Thymus (tissue), 11 donors: ENCODE data around the gene TSPOAP1. TPM values are rescaled to one million over a fixed set of nuclear protein-coding genes. Genes with fewer than 3 reads are reported as not detected.
A peak's percentile ranks its signal among the peaks of the same experiment; 100 is the strongest.

Source experiments
- DNase-seq, 9 donors: peaks; one replicate each; pipeline ENCODE4 v3.0.0-alpha.2; 2013; ENCODE audit warnings: low spot score in 9 of 9, low read depth in 6 of 9, missing footprints in 1 of 9
- H3K27ac ChIP-seq, 2 donors: one replicate each; pipeline ENCODE4 v1.5.1; 2013; ENCODE audit warnings: control low read depth in 1 of 2, low read depth in 1 of 2, low read length in 1 of 2, mild to moderate bottlenecking in 1 of 2, moderate library complexity in 1 of 2
- H3K27me3 ChIP-seq, 2 donors: one replicate each; pipeline ENCODE4 v1.5.1; 2013; ENCODE audit warnings: low read length in 1 of 2; ENCODE audit not compliant: control insufficient read depth in 2 of 2, insufficient read depth in 1 of 2
- H3K36me3 ChIP-seq, 2 donors: one replicate each; pipeline ENCODE4 v1.5.1; 2013; ENCODE audit warnings: low read length in 1 of 2, mild to moderate bottlenecking in 1 of 2, moderate library complexity in 1 of 2; ENCODE audit not compliant: control insufficient read depth in 2 of 2, insufficient read depth in 2 of 2
- H3K4me1 ChIP-seq, 2 donors: one replicate each; pipeline ENCODE4 v1.5.1; 2013; ENCODE audit warnings: low read length in 2 of 2; ENCODE audit not compliant: control insufficient read depth in 2 of 2, insufficient read depth in 2 of 2
- H3K4me3 ChIP-seq, 2 donors: one replicate each; pipeline ENCODE4 v1.5.1; 2013; ENCODE audit warnings: low read length in 2 of 2, control low read depth in 1 of 2, mild to moderate bottlenecking in 1 of 2
- H3K9me3 ChIP-seq, 2 donors: one replicate each; pipeline ENCODE4 v1.5.1; 2013; ENCODE audit warnings: low read length in 1 of 2, mild to moderate bottlenecking in 1 of 2; ENCODE audit not compliant: control insufficient read depth in 2 of 2, insufficient read depth in 1 of 2
- WGBS: extraction: QIAGEN DNeasy Blood & Tissue Kit; methylation state at CpG from one replicate; pipeline ENCODE4 v1.1.7; 2013; 5-methylcytosine and 5-hydroxymethylcytosine counted together
- polyA plus RNA-seq: library from polyadenylated mRNA; stranded (reverse); fragments of 200-250 nt; gene quantifications from one replicate; pipeline ENCODE4 v1.2.3, GENCODE V29; 2013
- total RNA-seq: library from RNA; stranded (reverse); fragments of 120-200 nt; gene quantifications from one replicate; pipeline ENCODE4 v1.2.4, GENCODE V29; 2013
- donor health status: healthy.

TSPOAP1 gene
- total and polyA plus RNA-seq, 2 donors: 12.1 to 45.2 TPM

- DNase-seq: no peak
- H3K27ac ChIP-seq: no peak overlapping the region
- no peak overlapping the region for H3K4me3 ChIP-seq
- H3K27me3 ChIP-seq: peaks cover 0 to 28% of the 10 kb centered on the region in 2 donors
- H3K36me3 ChIP-seq: peaks cover 25 to 36% of the 10 kb centered on the region in 2 donors
- peaks cover 31 to 37% of the 10 kb centered on the region in 2 donors for H3K4me1 ChIP-seq
- peaks cover 0 to 2% of the 10 kb centered on the region in 2 donors for H3K9me3 ChIP-seq
- WGBS: over 99% methylated on average over 9 of the region's 9 CpGs
Observed at GRCh38 chr17:58322581-58323185, 5.9 kb downstream of the TSPOAP1 start.

DNA sequence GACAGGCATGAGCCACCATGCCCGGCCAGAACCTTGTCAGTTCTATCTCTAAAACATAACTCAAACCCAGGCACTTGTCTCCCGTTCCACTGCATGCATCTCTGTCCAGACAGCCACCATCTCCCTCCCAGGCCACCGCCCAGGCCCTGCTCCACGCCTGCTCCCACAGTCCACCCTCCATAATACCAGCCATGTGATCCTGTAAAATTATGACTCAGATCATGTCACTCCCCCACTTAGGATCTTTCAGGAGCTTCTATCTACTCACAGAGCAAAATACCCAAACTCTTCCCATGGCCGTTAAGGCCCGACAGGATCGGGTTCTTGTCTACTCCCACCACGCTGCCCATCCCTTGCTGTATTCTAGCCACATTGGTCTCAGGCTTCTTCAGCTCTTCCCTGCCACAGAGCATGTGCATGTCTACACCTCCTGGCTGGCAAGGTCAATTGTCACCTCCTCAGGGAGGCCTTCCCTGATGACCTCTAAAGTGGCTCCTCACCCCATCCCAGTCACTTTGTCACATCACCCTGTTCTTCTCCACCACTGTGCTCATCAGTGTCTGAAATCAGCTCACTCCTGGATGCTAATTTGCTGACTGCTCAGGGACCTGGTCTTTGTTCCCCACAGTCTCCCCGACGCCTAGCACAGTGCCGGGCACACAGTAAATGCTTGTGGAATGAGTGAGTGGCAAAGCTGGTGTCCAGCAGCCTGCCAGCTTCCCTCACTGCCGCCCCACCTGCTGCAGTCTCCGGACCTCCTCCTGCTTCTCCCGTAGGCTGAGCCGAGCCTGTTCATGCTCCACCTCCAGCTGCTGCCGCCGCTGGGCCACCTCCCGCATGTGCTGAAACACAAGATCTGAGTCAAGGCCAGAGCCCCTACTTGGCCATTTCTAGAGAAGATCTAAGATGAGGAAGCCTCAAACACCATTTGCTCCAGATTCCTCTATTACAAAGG is 6.7 kb downstream of the TSPOAP1 start:
- Histone ChIP-seq H3K27me3 (peaks cover 0 to 28% of the 10 kb centered on the region in 2 donors), H3K9me3 (peaks cover 0 to 4% of the 10 kb centered on the region in 2 donors), H3K36me3 (peaks cover 26 to 36% of the 10 kb centered on the region in 2 donors), H3K4me1 (peaks cover 26 to 32% of the 10 kb centered on the region in 2 donors), H3K27ac (no peak overlapping the region), H3K4me3 (no peak overlapping the region)
- WGBS: 98% methylated on average over 18 of the region's 18 CpGs
- DNase-seq: no peak

DNA sequence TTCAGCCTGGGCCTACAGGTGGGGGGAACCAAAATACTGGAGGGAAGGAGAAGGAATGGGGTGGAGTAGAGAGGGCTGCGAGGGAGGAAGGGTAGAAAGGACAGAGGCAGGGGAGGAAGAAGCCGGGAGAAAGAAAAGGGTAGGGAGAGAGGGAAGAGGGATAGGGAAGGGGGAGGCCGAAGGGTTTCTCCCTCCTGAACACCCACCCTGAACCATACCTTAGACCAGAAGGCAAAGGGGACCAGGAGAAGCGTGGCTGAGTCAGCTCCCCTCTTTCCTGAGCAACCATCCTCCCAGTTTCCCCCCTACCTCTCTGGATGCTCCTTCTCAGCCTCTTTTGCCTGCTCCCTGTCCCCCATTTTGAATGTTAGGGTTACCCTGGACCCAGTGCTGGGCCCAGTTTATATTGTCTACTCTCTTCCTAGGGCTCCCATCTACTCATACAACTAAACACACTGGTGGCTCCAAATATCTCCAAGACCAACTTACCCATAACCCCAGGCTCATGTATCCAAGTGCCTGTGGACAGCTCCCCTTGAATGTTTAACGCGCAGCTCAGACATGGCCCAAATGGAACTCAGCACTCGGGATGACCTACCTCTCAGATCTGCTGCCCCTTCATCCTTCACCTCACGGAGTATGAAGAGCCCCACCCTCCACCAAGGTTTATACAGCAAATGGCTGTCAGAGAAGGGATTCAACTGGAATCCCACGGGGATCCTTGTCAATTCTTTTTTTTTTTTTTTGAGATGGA is 7.8 kb downstream of the TSPOAP1 start:
- Histone ChIP-seq H3K4me1 (peaks cover 18 to 21% of the 10 kb centered on the region in 2 donors), H3K9me3 (peaks cover 0 to 4% of the 10 kb centered on the region in 2 donors), H3K36me3 (peaks cover 35 to 46% of the 10 kb centered on the region in 2 donors), H3K4me3 (no peak overlapping the region), H3K27ac (no peak overlapping the region), H3K27me3 (peaks cover 0 to 23% of the 10 kb centered on the region in 2 donors)
- no peak for DNase-seq
- 98% methylated on average over 9 of the region's 9 CpGs for WGBS

GRCh38 chr17:58320163-58320558 is 8.4 kb downstream of the TSPOAP1 start:
- 98% methylated on average over 7 of the region's 7 CpGs for WGBS
- H3K9me3 ChIP-seq: peaks cover 0 to 4% of the 10 kb centered on the region in 2 donors
- peaks cover 14 to 15% of the 10 kb centered on the region in 2 donors for H3K4me1 ChIP-seq
- peaks cover 41 to 49% of the 10 kb centered on the region in 2 donors for H3K36me3 ChIP-seq
- H3K27me3 ChIP-seq: peaks cover 0 to 18% of the 10 kb centered on the region in 2 donors
- no peak overlapping the region for H3K4me3 ChIP-seq
- no peak for DNase-seq
- no peak overlapping the region for H3K27ac ChIP-seq

DNA sequence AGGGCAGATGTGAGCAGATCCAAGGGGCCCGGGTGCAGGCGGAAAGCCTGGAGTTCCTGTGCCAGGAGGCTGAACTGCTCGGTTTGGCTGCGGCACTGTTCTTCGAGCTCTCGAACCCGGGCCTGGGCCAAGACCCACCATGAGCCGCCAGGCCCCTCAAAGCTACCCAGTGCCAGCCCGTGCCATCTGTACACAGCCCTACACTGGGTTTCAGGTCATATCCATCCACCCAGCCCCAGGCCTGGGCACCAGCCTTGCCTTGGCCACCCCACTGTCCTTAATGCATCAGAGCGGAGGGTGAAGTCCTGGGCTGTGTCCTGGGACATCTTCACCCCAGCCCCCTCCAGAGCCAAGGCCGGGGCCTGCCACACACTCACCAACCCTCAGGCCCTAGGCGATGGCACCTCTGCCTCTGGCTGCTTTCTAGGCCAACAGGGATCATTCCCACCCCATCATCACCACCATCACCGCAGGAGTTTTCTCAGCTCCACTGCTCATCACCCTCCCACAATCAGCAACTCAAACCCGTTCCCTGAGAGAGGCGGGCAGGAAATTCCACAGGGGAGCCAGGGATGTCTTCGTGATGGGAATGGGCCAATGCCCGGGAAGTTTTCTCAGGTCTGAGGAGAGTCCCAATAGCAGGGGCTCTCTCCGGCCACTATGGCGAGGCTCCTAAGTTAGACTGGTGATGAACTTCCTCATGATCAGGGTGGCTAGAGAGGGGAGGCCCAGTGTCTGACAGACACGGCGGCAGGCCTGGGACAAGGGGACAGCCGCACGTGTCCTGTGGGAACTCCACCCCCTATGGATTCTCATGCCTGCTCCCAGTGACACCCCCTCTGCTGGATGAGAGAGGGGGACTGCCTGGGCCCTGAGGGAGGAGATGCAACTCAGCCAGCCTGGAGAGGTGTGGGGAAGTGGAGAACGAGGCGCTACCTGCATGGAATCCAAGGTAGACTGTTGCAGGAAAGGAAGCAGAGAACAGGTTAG is 9.1 kb downstream of the TSPOAP1 start:
- peaks cover 0 to 4% of the 10 kb centered on the region in 2 donors for H3K9me3 ChIP-seq
- H3K27ac ChIP-seq: no peak overlapping the region
- no peak overlapping the region for H3K4me3 ChIP-seq
- peaks cover 43 to 54% of the 10 kb centered on the region in 2 donors for H3K36me3 ChIP-seq
- no peak for DNase-seq
- peaks cover 7 to 8% of the 10 kb centered on the region in 2 donors for H3K4me1 ChIP-seq
- H3K27me3 ChIP-seq: peaks cover 0 to 11% of the 10 kb centered on the region in 2 donors
- 97% methylated on average over 25 of the region's 25 CpGs for WGBS

- DNase-seq: no peak
- Histone ChIP-seq H3K4me3 (no peak overlapping the region), H3K4me1 (peaks cover 4 to 5% of the 10 kb centered on the region in 2 donors), H3K27me3 (peaks cover 0 to 4% of the 10 kb centered on the region in 2 donors), H3K27ac (no peak overlapping the region), H3K36me3 (peaks cover 42 to 54% of the 10 kb centered on the region in 2 donors), H3K9me3 (peaks cover 0 to 4% of the 10 kb centered on the region in 2 donors)
- WGBS: 98% methylated on average over 7 of the region's 7 CpGs
Observed at GRCh38 chr17:58318627-58319172, 9.9 kb downstream of the TSPOAP1 start.

DNA sequence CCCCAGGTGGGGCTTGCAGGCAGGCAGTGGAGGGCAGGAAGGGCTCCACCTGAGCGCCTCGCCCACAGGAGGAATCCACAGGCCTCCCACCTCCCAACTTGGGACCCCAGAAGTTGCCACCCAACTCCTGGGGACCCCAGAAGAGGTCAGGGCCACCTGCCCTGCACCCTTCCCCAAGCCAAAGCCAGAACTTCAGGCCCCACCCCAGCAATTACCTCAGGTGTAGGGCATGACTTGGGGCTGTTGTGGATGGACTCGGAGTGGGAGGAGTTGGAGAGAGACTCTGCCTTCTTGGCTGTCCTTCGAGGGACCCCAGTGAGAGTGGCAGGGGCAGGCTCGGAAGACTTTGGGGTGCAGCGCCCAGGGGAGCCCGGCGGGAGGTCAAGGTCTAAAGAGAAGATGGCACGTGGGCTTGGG is 10.5 kb downstream of the TSPOAP1 start:
- DNase-seq: no peak
- H3K27me3 ChIP-seq: no peaks in the 10 kb centered on the region
- peak overlapping the region in 1 of 2 donors; percentile 37 for H3K27ac ChIP-seq
- 98% methylated on average over 9 of the region's 9 CpGs for WGBS
- H3K36me3 ChIP-seq: peaks cover 42 to 58% of the 10 kb centered on the region in 2 donors
- peaks cover 0 to 4% of the 10 kb centered on the region in 2 donors for H3K9me3 ChIP-seq
- no peak overlapping the region for H3K4me3 ChIP-seq
- peaks cover 4 to 5% of the 10 kb centered on the region in 2 donors for H3K4me1 ChIP-seq
